Uterus (tissue), 2 donors: ENCODE results near the gene SH3YL1.

Source experiments
- CTCF ChIP-seq, 4 experiments: fragments of 200-600 bp in 2 of 4; fragments of 450-650 bp in 2 of 4; sonication (generic) in 2 of 4; IDR thresholded peaks; one replicate each; pipeline ENCODE4 v1.5.1; 2016 to 2019; ENCODE audit warnings: antibody characterized with exemption in 4 of 4, mild to moderate bottlenecking in 2 of 4, moderate library complexity in 1 of 4
- POLR2A ChIP-seq, 2 donors: fragments of 450-650 bp; IDR thresholded peaks; one replicate each; pipeline ENCODE4 v1.6.1; 2016; ENCODE audit warnings: antibody characterized with exemption in 2 of 2, mild to moderate bottlenecking in 1 of 2, moderate library complexity in 1 of 2

DNA sequence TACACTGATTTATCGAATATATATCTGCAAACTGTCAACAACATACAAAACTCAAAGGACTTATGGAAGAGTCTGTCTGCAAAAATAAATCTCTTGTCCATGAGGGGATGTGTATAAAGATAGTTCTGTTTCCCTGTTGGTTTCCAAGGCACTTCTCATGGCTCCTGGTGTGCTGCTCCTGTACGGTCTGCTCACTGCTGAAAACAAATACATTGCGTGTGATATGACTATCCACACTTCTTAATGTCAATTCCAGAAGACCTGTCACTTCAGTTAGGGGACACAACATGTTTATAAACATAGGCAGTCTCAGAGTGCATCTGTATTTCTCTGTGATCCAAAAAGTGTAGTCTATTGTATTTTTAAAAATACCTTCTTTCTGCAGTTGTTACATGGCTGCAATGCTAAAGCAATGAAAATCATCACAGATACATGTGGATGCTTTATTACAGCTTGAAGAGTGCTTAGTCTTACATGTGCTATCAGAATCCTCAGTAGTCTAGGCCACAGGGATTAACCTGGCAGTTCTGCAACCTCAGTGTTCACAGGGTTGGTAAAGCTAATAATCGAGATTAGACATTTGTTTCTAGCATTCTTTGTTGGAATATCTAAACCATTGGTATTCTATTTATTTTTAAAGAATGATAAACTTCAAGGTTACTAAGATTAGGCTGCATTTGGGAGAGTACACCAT lies 16.3 kb upstream of the SH3YL1 start:
- TF ChIP-seq CTCF (IDR thresholded peaks at IDR 0.05), result no peak
- TF ChIP-seq POLR2A (IDR thresholded peaks at IDR 0.05), result no peak
